GM19463 (cell line): Measurements from ENCODE around the gene SPEG.

Experiments
- ATAC-seq: cut with Tn5 transposase; IDR thresholded peaks from one replicate; pipeline ENCODE4 v1.9.1; 2021; ENCODE audit warnings: mild to moderate bottlenecking, moderate library complexity; ENCODE audit not compliant: unreplicated experiment

SPEG gene

GRCh38 chr2:219475697-219476651 is 41.3 kb downstream of the SPEG start:
- ATAC-seq = no peak

GRCh38 chr2:219476652-219477151 is 42.1 kb downstream of the SPEG start:
- ATAC-seq = no peak

GRCh38 chr2:219477179-219477578 is 42.5 kb downstream of the SPEG start:
- no peak for ATAC-seq

- no peak for ATAC-seq
Measured at GRCh38 chr2:219477815-219478214, 43.2 kb downstream of the SPEG start.

- ATAC-seq = no peak
Measured at GRCh38 chr2:219478916-219479315, 44.3 kb downstream of the SPEG start.

GRCh38 chr2:219480004-219480403 is 45.4 kb downstream of the SPEG start:
- ATAC-seq = no peak

GRCh38 chr2:219482674-219483405 is 48.2 kb downstream of the SPEG start:
- ATAC-seq = no peak

- ATAC-seq = no peak
Measured at GRCh38 chr2:219483451-219484342, 49.1 kb downstream of the SPEG start.

- ATAC-seq = no peak
Measured at GRCh38 chr2:219484343-219485200, 49.9 kb downstream of the SPEG start.

- no peak for ATAC-seq
Measured at GRCh38 chr2:219485201-219485580, 50.5 kb downstream of the SPEG start.

GRCh38 chr2:219486380-219486959 is 51.8 kb downstream of the SPEG start:
- ATAC-seq = no peak

- no peak for ATAC-seq
Measured at GRCh38 chr2:219488149-219488843, 53.7 kb downstream of the SPEG start.

- no peak for ATAC-seq
Measured at GRCh38 chr2:219488844-219489194, 54.2 kb downstream of the SPEG start.

- ATAC-seq = no peak
Measured at GRCh38 chr2:219489315-219489714, 54.7 kb downstream of the SPEG start.

GRCh38 chr2:219490186-219490585 is 55.5 kb downstream of the SPEG start:
- ATAC-seq = no peak

- ATAC-seq = no peak
Measured at GRCh38 chr2:219490600-219491130, 56.0 kb downstream of the SPEG start.

- ATAC-seq = no peak
Measured at GRCh38 chr2:219491278-219491963, 56.8 kb downstream of the SPEG start.

- ATAC-seq = no peak
Measured at GRCh38 chr2:219492575-219492974, 57.9 kb downstream of the SPEG start.
